HG03442 (cell line): ENCODE results near the gene ITFG1.
"Not testable (repeated sequence)": the region's sequence is repeated elsewhere in the genome, so short reads cannot be mapped to it uniquely, and the experiment has no call there.

Source experiments
- ATAC-seq: cut with Tn5 transposase; IDR thresholded peaks from one replicate; pipeline ENCODE4 v1.9.1; 2021; ENCODE audit warnings: mild to moderate bottlenecking, moderate library complexity; ENCODE audit not compliant: unreplicated experiment

ITFG1 gene

DNA sequence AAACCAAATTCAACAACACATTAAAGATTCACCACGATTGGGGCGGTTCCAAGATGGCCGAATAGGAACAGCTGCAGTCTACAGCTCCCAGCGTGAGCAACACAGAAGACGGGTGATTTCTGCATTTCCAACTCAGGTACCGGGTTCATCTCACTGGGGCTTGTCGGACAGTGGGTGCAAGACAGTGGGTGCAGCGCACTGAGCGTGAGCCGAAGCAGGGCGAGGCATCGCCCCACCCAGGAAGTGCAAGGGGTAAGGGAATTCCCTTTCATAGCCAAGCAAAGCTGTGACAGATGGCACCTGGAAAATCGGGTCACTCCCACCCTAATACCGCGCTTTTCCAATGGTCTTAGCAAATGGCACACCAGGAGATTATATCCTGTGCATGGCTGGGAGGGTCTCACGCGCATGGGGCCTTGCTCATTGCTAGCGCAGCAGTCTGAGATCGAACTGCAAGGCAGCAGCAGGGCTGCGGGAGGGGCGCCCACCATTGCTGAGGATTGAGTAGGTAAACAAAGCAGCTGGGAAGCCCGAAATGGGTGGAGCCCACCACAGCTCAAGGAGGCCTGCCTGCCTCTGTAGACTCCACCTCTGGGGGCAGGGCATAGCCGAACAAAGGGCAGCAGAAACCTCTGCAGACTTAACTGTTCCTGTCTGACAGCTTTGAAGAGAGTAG, 113.7 kb downstream of the ITFG1 start:
- not testable (repeated sequence) for ATAC-seq

- no peak for ATAC-seq
Observed at GRCh38 chr16:47342055-47342454, 118.8 kb downstream of the ITFG1 start.

DNA sequence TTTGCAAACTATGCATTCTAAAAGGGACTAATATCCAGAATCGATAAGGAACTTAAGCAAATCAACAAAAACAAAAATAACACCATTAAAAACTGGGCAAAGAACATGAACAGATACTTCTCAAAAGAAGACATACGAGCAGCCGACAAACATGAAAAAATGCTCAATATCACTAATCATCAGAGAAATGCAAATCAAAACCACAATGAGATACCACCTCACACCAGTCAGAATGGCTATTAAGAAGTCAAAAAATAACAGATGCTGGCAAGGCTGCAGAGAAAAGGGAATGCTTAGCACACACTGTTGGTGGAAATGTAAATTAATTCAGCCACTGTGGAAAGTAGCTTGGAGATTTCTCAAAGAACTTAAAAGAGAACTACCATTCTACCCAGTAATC, 130.3 kb downstream of the ITFG1 start:
- ATAC-seq, result not testable (repeated sequence)

DNA sequence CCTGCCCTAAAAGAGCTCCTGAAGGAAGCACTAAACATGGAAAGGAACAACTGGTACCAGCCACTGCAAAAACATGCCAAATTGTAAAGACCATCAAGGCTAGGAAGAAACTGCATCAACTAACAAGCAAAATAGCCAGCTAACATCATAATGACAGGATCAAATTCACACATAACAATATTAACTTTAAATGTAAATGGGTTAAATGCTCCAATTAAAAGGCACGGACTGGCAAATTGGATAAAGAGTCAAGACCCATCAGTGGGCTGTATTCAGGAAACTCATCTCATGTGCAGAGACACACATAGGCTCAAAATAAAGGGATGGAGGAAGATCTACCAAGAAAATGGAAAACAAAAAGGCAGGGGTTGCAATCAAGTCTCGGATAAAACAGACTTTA, 136.6 kb downstream of the ITFG1 start:
- ATAC-seq, result not testable (repeated sequence)

- no peak for ATAC-seq
Observed at GRCh38 chr16:47323241-47323640, 137.6 kb downstream of the ITFG1 start.

DNA sequence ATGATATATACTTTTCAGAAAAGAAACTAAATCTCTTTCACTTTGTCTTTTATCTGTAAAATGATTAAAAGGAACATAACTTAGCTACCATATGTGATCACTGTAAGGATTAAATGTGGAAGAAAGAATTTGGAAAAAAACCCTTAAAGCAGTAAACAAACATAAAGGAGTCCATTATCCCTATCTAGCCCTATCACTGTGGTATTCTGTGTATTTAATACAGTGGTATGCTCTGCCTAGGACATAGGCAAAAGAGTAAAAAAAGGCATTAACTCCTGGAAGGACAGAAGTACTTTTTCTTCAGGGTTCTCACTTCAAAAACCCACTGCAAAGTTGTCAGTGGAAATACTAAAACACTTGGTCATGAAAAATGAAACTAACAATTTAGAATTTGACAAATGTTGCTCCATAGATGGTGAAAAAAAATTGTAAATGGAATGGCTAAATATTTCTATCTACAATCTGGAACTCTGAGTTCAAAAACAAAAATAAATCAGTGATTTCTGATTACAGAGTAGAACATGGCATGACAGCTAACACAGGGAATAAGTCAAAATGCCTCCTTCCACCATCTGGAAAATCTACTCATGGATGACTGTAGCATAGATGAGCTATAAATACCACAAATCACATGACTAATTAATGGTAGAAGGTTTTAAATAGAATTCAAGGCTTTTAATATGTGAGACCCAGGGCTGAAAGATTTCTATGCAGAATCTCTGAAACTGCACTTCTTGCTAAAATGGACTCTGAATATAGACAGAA, 140.1 kb downstream of the ITFG1 start:
- ATAC-seq, result no peak

DNA sequence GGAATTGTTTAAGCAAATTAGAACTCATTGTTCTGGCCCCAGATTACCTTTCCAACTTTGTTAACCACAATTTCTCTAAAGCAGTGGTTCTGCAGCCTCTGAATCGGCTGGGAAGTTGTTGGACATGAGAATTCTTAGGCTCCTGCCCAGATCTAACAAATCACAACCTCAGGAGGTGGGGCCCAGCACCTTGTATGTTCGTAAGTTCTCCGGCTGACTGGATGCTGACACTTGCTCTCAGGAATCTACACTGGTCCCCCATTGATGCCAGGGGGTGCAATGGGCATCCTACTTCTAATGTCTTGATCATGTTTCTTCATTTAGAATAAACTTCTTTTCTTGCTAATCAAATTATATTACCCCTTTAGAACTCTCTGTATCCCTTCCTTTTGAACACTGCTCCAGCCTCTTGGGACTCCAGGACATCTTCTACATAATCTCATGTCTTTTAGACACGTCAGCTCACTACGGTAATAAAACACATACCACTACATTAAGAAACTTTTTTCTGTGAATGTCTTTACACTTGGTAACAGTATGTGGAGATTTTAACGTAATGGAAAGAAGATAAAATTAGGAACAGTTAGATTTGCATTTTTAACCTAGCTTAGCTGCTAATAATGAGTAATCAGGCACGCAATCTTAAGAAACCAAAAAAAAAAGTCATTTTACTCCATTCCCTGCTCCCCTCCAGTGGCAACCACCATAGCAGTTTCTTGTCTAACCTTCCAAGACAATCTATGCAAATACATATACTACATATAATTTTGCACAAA, 143.2 kb downstream of the ITFG1 start:
- ATAC-seq, result no peak

- ATAC-seq, result no peak
Observed at GRCh38 chr16:47316442-47317015, 144.3 kb downstream of the ITFG1 start.

DNA sequence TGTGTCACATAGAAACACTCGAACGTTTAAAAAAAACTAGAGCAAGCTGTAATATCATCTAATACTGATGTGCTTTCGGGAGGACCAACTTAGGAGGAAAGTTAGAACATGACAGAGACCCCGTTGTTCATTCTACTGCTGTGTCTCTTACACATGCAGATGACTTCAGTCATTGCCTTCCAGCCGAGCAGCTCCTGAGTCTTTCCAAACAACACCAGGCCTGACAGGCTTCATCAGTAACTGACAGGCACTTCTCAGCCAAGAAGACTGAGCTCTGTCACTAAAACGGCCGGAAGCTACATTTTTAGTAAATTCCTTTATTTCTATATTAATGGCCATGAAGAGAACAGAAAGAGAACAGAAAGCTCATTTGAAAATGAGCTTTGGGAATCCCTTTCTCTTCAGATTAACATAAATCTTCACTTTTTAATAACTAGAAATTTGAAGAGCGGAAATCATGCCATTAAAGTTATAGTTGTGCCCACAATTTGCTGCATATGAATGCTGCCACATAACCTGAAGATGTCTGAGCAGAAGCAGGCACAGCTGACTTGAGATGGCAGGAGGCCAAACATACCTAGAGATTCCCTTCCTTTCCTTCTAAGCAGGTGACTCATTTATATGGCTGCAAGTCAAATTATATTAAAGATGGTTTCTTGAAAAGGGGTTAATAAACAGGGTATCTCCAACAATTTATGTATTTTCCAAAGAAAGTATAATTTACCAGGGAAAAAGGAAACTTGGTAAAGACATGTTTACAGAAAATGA, 148.9 kb downstream of the ITFG1 start:
- no peak for ATAC-seq

- ATAC-seq, result peak; percentile 64
Observed at GRCh38 chr16:47310792-47311211, 150.1 kb downstream of the ITFG1 start.

GRCh38 chr16:47309581-47310312, 151.1 kb downstream of the ITFG1 start:
- no peak for ATAC-seq

GRCh38 chr16:47308601-47309000, 152.3 kb downstream of the ITFG1 start:
- no peak for ATAC-seq

DNA sequence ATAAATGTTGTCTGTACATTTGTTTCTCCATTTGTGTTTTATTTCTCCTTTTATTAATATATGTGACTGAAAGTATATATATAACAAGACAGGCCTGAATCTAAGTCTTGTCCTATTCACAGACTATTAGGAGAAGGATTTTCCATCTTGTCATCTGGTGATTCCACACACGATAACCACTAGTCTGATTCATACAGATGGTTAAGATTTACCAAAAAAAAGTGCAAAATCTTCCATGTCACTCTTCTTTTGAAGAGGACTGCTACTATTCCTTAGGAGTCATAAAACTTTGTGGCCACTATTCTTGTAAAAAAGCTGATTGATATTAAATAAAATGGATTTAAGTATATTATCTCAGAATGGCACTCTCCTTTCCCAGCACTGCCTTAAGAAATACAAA, 156.3 kb downstream of the ITFG1 start:
- no peak for ATAC-seq

DNA sequence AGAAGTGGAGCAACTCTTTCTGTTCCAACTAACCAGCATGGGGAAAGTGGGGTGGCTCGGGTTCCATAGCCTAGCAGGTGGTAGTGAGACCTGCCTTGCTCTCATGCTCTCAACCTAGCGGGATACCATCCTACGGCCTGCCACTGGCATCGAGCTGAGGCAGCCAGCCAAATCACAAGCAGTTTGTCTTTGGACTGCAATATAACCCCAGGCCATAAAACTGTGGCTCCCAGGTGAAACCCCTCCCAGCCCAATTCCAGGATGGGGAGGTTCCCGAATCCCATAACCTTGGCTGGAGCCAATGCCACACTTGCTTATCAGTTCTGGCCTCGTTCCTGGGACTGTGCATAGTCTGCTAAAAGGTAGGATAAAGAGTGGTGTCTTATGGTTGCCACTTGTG, 161.3 kb downstream of the ITFG1 start:
- ATAC-seq, result no peak

- ATAC-seq, result no peak
Observed at GRCh38 chr16:47284999-47285398, 175.9 kb downstream of the ITFG1 start.

DNA sequence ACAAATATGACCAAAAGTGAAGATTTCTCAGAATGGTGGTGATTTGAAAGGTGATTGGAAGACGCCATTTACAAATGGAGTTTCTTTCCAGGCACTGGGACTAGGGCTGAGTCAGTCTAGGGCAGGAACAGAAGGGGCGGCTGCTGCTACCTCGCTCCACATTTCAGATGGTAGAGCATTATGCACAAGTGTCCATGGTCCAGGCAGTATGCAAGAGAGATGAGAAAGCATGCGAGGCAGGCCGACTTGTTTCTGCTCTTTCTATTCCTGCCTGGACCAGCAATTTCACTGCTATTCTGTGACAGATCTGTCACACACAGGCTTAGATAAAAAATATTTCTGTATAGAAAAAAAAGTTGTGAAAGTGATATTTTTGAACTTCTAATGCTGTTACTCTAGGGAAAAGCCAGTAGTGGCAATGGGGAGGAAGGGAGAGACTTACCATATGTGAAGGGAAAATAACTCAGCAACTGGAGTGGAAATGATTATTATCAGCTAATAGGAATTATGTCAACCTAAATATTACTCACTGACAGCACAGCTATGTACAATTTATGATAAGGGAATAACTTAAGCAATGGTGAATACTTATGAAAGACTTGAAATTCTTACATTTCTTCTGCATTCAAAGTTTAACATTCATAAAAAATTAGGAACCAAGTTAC, 182.4 kb downstream of the ITFG1 start:
- ATAC-seq, result no peak

- ATAC-seq, result no peak
Observed at GRCh38 chr16:47276522-47276921, 184.3 kb downstream of the ITFG1 start.

GRCh38 chr16:47262938-47263337, 197.9 kb downstream of the ITFG1 start:
- ATAC-seq, result no peak

GRCh38 chr16:47260503-47260902, 200.4 kb downstream of the ITFG1 start:
- ATAC-seq, result no peak
